GM18507 (cell line): ENCODE data around the gene CPD.
A peak's percentile ranks its signal among the peaks of the same experiment; 100 is the strongest.
"Not testable (repeated sequence)": the region's sequence is repeated elsewhere in the genome, so short reads cannot be mapped to it uniquely, and the experiment has no call there.

Experiments
- DNase-seq: peaks from one replicate; pipeline ENCODE4 v3.0.0; 2011; ENCODE audit warnings: low read depth; ENCODE audit not compliant: insufficient read length; ENCODE audit errors: extremely low spot score
- FAIRE-seq: peaks from 2 replicates; lab custom pipeline; 2011; peaks lifted over from hg19 to GRCh38; lab: Jason Lieb, UNC

CPD gene

DNA sequence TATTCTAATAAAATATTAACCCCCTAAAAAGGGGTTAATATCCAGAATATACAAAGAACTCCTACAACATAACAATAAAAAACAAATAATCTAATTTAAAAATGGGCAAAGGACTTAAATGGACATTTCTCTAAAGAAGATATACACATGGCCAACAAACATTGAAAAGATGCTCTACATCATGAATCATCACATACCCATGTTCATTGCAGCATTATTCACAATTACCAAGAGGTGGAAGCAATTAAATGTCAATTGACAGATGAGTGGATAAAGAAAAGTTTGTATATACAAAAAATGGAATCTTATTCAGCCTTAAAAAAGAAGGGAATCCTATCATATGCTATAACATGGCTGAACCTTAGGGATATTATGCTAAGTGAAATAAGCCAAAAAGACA, 36.8 kb downstream of the CPD start:
- no peak for DNase-seq
- no peak for FAIRE-seq

GRCh38 chr17:30418070-30418469, 39.3 kb downstream of the CPD start:
- not testable (repeated sequence) for FAIRE-seq, DNase-seq

- FAIRE-seq (no peak), DNase-seq (no peak)
Observed at GRCh38 chr17:30421592-30421991, 42.9 kb downstream of the CPD start.

DNA sequence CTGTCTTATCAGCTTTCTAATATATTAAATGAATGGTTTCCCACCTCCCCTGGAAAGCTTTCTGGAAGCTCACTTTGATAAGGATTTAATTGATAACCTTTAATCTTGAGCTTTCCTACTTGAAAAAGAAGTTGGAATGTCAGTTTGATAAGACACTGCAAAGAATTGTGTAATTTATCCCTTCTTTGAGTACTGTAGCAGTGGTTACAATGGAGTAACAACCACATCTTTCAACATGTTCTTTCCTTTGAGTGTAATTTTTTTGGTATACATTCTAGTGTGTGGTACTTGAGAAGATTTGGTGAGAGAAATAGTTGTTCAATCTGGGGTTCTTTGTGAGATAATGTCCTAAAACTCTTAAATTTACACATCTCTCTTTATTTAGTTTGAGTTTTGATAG, 43.4 kb downstream of the CPD start:
- FAIRE-seq (no peak), DNase-seq (no peak)

DNA sequence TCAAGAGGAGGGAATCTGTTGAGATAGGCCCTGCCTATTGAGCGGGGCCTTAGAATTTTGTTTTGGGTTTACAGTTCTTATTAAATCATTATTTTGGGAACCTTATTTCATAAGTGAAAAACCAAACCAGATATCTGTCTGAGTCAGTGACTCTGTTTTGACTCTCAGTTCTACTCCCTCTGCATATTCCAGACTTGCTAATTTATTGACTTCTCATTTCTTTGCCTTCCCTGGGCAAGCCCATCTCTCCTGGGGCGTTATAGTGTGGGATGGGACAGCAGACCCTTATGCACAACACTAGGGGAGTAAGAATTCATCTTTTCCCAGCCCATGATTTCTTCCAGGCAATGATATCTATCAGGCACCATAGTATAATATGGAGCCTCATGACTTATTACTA, 45.7 kb downstream of the CPD start:
- no peak for FAIRE-seq
- no peak for DNase-seq

DNA sequence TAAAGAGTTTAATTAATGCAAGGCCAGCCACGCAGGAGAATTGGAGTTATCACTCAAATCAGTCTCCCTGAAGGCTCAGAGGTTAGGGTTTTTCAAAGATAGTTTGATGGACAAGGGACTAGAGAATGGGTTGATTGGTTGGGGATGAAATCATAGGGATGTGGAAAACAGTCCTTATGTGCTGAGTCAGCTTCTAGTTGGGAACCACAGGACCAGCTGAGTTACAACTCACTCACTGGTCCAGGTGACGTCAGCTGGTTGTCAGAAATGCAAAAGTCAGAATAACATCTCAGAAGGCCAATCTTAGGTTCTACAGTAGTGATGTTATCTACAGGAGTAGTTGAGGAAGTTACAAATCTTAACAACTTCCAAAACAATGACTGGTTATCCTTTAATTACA, 47.6 kb downstream of the CPD start:
- DNase-seq (no peak), FAIRE-seq (no peak)

DNA sequence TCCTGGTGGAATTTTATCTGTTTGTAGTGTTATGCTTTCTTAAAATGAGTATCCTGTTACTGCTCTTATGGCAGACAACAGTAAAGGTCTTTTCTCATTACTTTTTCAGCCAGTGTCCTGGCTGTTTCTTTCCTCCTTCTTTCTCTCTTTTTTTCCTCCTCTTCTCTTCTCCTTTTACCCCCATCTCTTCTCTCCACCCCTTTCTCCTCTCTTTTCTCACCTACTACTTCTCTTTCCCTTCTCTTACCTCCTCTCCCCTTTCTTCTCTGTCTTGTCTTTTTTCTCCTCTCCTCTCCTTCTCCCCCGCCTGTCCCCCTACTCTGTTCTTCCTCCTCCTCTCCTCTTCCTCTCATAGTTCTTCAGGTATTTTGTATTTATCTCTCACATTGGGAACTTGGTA, 48.9 kb downstream of the CPD start:
- no peak for FAIRE-seq
- no peak for DNase-seq

- FAIRE-seq (no peak), DNase-seq (no peak)
Observed at GRCh38 chr17:30429155-30429554, 50.4 kb downstream of the CPD start.

GRCh38 chr17:30433514-30433913, 54.8 kb downstream of the CPD start:
- FAIRE-seq = no peak
- DNase-seq = no peak

GRCh38 chr17:30436729-30437128, 58.0 kb downstream of the CPD start:
- no peak for DNase-seq
- FAIRE-seq = no peak

- FAIRE-seq (no peak), DNase-seq (no peak)
Observed at GRCh38 chr17:30443721-30444120, 65.0 kb downstream of the CPD start.

DNA sequence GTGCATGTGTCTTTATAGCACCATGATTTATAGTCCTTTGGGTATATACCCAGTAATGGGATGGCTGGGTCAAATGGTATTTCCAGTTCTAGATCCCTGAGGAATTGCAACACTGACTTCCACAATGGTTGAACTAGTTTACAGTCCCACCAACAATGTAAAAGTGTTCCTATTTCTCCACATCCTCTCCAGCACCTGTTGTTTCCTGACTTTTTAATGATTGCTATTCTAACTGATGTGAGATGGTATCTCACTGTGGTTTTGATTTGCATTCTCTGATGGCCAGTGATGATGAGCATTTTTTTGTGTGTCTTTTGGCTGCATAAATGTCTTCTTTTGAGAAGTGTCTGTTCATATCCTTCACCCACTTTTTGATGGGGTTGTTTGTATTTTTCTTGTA, 67.9 kb downstream of the CPD start:
- DNase-seq, FAIRE-seq: not testable (repeated sequence)

DNA sequence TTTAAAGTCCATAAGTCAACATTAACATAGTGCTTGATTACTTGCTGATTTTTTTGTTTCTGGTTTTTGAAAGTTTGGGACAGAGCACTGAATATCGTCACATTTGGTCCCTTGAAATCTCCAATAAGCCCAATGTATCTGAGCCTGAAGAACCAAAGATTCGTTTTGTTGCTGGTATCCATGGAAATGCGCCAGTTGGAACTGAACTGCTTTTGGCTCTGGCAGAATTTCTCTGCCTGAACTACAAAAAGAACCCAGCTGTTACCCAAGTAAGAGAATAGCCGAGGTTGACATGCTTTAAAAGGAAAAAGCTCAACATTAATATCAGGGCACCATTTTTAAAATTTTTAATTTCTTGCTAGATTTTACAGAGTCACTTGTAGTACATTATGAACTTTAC, 70.8 kb downstream of the CPD start:
- DNase-seq (no peak), FAIRE-seq (no peak)

- no peak for DNase-seq
- no peak for FAIRE-seq
Observed at GRCh38 chr17:30450125-30451027, 71.6 kb downstream of the CPD start.

GRCh38 chr17:30454635-30455034, 75.9 kb downstream of the CPD start:
- FAIRE-seq (peak; percentile 39), DNase-seq (no peak)

DNA sequence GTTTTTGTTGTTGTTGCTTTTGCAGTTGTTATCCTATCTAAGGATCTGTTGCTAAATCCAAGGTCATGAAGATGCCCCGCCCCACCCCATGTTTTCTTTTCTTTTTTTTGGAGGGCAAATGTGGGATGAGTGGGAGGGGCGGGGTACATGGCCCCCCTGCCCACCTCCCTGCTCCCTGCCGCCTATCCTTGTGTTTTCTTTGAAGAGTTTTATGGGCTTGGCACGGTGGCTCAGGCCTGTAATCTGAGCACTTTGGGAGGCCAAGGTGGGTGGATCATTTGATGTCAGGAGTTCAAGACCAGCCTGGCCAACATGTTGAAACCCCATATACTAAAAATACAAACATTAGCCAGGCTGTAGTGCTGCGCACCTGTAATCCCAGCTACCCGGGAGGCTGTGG, 79.6 kb downstream of the CPD start:
- no peak for DNase-seq
- FAIRE-seq = no peak

DNA sequence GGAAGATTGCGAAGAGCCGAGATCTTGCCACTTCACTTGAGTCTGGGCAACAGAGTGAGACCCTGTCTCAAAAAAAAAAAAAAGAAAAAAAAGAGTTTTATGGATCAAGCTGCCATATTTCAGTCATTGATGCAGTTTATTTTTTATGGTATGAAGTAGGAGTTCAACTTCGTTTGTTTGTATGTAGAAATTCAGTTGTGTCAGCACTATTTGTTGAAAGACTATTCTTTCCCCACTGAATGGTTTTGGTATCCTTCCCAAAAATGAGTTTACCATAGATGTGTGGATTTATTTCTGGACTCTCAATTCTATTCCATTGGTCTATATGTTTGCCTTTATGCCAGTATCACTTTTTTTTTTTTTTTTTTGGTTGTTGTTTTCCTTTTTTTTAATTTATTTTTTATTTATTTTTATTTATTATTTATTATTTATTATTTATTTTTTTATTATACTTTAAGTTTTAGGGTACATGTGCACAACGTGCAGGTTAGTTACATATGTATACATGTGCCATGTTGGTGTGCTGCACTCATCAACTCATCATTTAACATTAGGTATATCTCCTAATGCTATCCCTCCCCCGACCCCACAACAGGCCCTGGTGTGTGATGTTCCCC, 80.2 kb downstream of the CPD start:
- not testable (repeated sequence) for FAIRE-seq, DNase-seq

- no peak for FAIRE-seq
Observed at GRCh38 chr17:30468465-30468864, 89.7 kb downstream of the CPD start.

GRCh38 chr17:30472238-30472890, 93.6 kb downstream of the CPD start:
- FAIRE-seq (no peak), DNase-seq (no peak)

More at GRCh38 chr17:30468465-30468864, 89.7 kb downstream of the CPD start:
- DNase-seq = no peak

- DNase-seq (no peak), FAIRE-seq (no peak)
Observed at GRCh38 chr17:30475206-30475605, 96.5 kb downstream of the CPD start.

DNA sequence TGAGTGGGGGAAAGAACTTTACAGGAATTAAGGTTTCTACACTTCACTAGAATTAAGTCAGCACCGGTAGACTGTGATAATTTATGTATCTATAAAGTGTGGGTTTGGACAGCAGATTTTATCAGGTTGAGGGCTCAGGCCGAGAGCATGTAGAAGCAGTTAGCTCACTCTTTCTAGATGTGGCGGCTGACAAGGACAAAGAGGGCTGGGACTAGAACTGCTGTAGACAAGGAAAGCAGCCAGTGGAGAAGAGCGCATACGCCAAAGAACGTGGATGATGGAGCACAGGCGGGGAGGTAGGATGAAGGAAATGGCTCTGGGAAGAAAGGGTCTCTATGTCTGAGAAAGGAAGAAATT, 98.0 kb downstream of the CPD start:
- DNase-seq = no peak
- FAIRE-seq = no peak
